ENCODE results near the gene SNCB. TPM values are rescaled to one million over a fixed set of nuclear protein-coding genes. Genes with fewer than 3 reads are reported as not detected.

The SNCB gene
- total and polyA plus RNA-seq, 11 donors = 0.23 TPM; not detected in 10

DNA sequence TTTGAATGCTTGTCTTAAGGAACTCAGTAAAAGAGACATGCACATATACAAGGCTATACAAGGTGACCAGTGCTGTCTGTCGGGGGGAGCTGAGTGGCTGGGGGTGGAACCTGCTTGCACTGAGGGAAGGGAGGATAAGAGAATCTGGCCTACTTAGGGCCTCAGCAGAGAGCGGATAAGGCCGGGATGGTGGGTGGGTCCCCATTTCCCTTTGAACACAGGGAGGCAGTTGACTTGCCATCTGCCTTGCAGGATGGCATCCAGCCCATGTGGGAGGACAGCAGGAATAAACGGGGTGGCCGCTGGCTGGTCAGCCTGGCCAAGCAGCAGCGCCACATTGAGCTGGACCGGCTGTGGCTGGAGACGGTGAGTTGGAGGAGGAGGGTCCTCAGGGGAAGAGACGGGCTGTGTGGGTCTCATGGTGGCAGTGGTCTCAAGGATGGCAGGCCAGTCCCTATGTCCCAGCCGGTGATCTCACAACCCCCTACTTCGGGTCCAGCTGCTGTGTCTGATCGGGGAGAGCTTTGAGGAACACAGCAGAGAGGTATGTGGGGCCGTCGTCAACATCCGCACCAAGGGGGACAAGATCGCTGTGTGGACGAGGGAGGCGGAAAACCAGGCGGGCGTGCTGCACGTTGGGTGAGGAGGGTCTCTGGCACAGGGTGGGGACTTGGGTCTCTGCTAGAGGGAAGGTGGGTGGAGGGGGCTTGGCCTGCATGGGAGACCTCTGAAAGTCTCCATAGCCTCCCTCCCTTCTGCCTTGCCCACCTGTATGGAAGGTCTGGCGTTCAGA is 14.7 kb upstream of the SNCB start:
- intact Hi-C loops (cut with DNase I) = loop anchor here in 8 of 10 donors (2.0 to 10.0 kb wide), 5 partner anchors 68 to 280 kb away; partner anchors contain the start of genes ARL10 (in 1 of the 8) and KIAA1191 (in 1 of the 8)
- no peaks in the 10 kb centered on the region for H3K27me3 ChIP-seq
- H3K27ac ChIP-seq = no peak overlapping the region
- H3K36me3 ChIP-seq = no peaks in the 10 kb centered on the region
- H3K9me3 ChIP-seq = no peaks in the 10 kb centered on the region
- DNase-seq (no peak), ATAC-seq (no peak)
- WGBS, 4 donors = 90 to 93% (median 91%) methylated on average over 18 to 22 of the region's 22 CpGs
- TF ChIP-seq POLR2A (IDR thresholded peaks at IDR 0.05) = no peak
- TF ChIP-seq, protein P1, sequence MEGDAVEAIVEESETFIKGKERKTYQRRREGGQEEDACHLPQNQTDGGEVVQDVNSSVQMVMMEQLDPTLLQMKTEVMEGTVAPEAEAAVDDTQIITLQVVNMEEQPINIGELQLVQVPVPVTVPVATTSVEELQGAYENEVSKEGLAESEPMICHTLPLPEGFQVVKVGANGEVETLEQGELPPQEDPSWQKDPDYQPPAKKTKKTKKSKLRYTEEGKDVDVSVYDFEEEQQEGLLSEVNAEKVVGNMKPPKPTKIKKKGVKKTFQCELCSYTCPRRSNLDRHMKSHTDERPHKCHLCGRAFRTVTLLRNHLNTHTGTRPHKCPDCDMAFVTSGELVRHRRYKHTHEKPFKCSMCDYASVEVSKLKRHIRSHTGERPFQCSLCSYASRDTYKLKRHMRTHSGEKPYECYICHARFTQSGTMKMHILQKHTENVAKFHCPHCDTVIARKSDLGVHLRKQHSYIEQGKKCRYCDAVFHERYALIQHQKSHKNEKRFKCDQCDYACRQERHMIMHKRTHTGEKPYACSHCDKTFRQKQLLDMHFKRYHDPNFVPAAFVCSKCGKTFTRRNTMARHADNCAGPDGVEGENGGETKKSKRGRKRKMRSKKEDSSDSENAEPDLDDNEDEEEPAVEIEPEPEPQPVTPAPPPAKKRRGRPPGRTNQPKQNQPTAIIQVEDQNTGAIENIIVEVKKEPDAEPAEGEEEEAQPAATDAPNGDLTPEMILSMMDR (IDR thresholded peaks at IDR 0.05) = no peak
- peaks cover 0 to 30% (median 15%) of the 10 kb centered on the region in 12 donors for H3K4me1 ChIP-seq
- no peak overlapping the region for H3K4me3 ChIP-seq

DNA sequence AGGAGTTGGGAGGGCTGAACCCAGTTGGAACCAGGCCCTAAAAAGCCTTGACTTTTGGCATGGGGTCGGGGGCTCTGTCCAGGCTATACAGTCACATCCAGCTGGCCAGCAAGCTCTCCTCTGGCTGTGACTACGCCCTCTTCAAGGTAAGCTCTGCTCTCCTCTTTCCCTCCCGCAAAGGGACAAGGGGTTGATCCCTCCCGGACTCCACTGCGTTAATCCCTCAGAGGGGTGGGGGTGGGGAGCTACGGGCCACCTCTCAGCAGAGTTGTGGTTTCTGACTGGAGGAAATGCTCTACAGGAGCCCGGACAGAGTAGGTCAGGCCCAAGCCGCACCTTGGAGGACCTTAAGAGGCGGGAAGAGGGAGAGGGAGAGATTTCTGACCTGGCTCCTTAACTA is 14.0 kb upstream of the SNCB start:
- ATAC-seq (no peak), DNase-seq (no peak)
- no peaks in the 10 kb centered on the region for H3K27me3 ChIP-seq
- H3K4me3 ChIP-seq = no peak overlapping the region
- intact Hi-C loops (cut with DNase I) = loop anchor here in 7 of 10 donors (2.0 to 10.0 kb wide), 4 partner anchors 67 to 279 kb away; partner anchors contain the start of genes ARL10 (in 1 of the 7) and KIAA1191 (in 1 of the 7)
- no peaks in the 10 kb centered on the region for H3K36me3 ChIP-seq
- H3K27ac ChIP-seq = no peak overlapping the region
- TF ChIP-seq POLR2A (IDR thresholded peaks at IDR 0.05) = no peak
- TF ChIP-seq, protein P1 (IDR thresholded peaks at IDR 0.05) = no peak
- peaks cover 0 to 27% (median 15%) of the 10 kb centered on the region in 12 donors for H3K4me1 ChIP-seq
- 68 to 88% (median 69%) methylated on average over 9 of the region's 9 CpGs for WGBS, 4 donors
- no peaks in the 10 kb centered on the region for H3K9me3 ChIP-seq

DNA sequence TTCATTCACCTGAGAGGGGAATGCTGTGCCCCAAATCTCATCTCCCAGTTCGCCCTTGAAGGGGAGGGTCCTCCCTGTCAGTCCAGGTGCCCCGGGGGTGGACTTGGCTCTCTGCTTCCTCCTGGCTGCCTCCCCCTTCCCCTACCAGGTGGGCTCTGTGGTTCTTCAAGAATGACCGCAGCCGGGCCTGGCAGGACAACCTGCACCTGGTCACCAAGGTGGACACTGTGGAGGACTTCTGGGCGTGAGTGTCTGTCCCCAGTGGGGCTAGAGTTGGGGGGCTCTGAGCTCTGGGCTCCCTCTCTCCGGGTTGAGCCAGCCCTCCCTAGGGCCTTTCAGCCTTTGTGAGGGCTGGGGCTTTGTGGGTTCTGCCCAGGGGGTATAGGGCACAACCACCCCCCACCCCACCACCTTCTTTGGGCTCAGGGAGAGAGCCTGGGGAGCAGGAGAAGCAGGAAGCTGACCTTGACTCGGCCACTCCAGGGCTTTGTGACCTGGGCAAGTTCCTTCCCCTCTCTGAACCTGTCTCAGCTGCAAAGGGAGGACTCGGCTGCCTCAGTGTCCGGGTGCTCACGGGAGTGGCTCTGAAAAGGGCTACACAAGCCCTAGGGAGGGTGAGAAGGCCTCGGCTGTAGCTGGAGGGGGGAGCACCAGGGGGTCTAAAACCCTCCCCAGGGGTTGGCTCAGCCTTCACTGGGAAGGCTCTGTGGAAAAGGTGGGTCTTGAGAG is 13.3 kb upstream of the SNCB start:
- Histone ChIP-seq H3K4me3 (no peak overlapping the region), H3K9me3 (no peaks in the 10 kb centered on the region), H3K27ac (no peak overlapping the region), H3K27me3 (no peaks in the 10 kb centered on the region), H3K4me1 (peaks cover 0 to 26% (median 13%) of the 10 kb centered on the region in 12 donors), H3K36me3 (no peaks in the 10 kb centered on the region)
- no peak for TF ChIP-seq POLR2A (IDR thresholded peaks at IDR 0.05)
- TF ChIP-seq, protein P1 (IDR thresholded peaks at IDR 0.05) = no peak
- ATAC-seq (no peak), DNase-seq (peak in 1 of 5 donors; percentile 19)
- WGBS, 4 donors = 80 to 85% (median 83%) methylated on average over 8 to 11 of the region's 11 CpGs
- intact Hi-C loops (cut with DNase I) = loop anchor here in 7 of 10 donors (2.0 to 10.0 kb wide), 4 partner anchors 66 to 279 kb away; partner anchors contain the start of genes ARL10 (in 1 of the 7) and KIAA1191 (in 1 of the 7)
